GM12801 (cell line): ENCODE measurements around the gene MYG1.

ENCODE experiments used
- CTCF ChIP-seq: IDR thresholded peaks from one replicate; pipeline ENCODE4 v1.5.1; 2011; ENCODE audit warnings: control low read depth; ENCODE audit not compliant: insufficient read length; ENCODE audit errors: extremely low read depth

MYG1 gene

GRCh38 chr12:53258541-53259539 is 40.7 kb upstream of the MYG1 start:
- no peak for TF ChIP-seq CTCF

GRCh38 chr12:53259891-53260290 is 39.6 kb upstream of the MYG1 start:
- no peak for TF ChIP-seq CTCF

- TF ChIP-seq CTCF = no peak
These were observed 33.7 kb upstream of the MYG1 start for GRCh38 chr12:53265783-53266182.

- no peak for TF ChIP-seq CTCF
These were observed 32.0 kb upstream of the MYG1 start for GRCh38 chr12:53267306-53267998.

GRCh38 chr12:53267999-53268629 is 31.4 kb upstream of the MYG1 start, which contains the start of gene ESPL1:
Gene ESPL1 (plus strand): TSS chr12:53268299. CDS start chr12:53268767, 468 bp downstream.
- no peak for TF ChIP-seq CTCF

- no peak for TF ChIP-seq CTCF
These were observed 30.6 kb upstream of the MYG1 start for GRCh38 chr12:53268630-53269562.
